K562 (cell line): ENCODE data around the gene SYCE1. TPM values are rescaled to one million over a fixed set of nuclear protein-coding genes. Genes with fewer than 3 reads are reported as not detected.

Experiments used
- ATAC-seq: fragments of 200-7000 bp; cut with Tn5 transposase; 3 replicates; pipeline ENCODE4 v1.9.1; 2020; ENCODE audit warnings: moderate library complexity
- BruUV-seq: library from RNA; stranded (reverse); fragments of 400-500 nt; replicated peaks from 2 replicates; lab custom pipeline; 2021; lab: Mats Ljungman, UMichigan
- CTCF ChIA-PET: fragments of 300-600 bp; formaldehyde crosslinking; extraction: SDS; loops from one replicate; lab custom pipeline; 2021; ENCODE audit warnings: low intra/inter-chr PET ratio; lab: Yijun Ruan, JAX
- POLR2A ChIA-PET: fragments of 300-600, 350-650 bp; sonication (Branson Sonifier 250); formaldehyde crosslinking; extraction: SDS; loops from one replicate; lab custom pipeline; 2021; ENCODE audit warnings: antibody characterized with exemption, inconsistent platforms; lab: Yijun Ruan, JAX
- DNase-seq, 4 experiments: peaks; one replicate each; pipeline versions ENCODE4 v3.0.0 to v3.0.0-alpha.2; 2011 to 2018; ENCODE audit warnings: low spot score in 3 of 4, mixed read lengths in 3 of 4; ENCODE audit errors: extremely low read depth in 1 of 4
- FAIRE-seq: peaks from 2 replicates; lab custom pipeline; 2011; peaks lifted over from hg19 to GRCh38; lab: Jason Lieb, UNC
- H2AFZ ChIP-seq: 2 replicates; pipeline ENCODE4 v1.6.0; 2011; ENCODE audit warnings: low read depth, low read length, control low read depth, inconsistent platforms
- H3K27ac ChIP-seq: fragments of 200-600 bp; 3 replicates; pipeline ENCODE4 v1.8.0; 2011; ENCODE audit warnings: low read depth, mild to moderate bottlenecking, control low read depth, inconsistent platforms, low read length, moderate library complexity, mixed read lengths; ENCODE audit errors: extremely low read depth
- H3K27me3 ChIP-seq, 2 experiments: fragments of 300-600 bp in 1 of 2; 2 replicates in 1 of 2; 3 replicates in 1 of 2; pipeline versions ENCODE4 v1.6.0 to v1.8.0; 2011; ENCODE audit warnings: inconsistent platforms in 2 of 2, low read length in 2 of 2, mild to moderate bottlenecking in 1 of 2, mixed read lengths in 1 of 2, moderate library complexity in 1 of 2; ENCODE audit not compliant: control insufficient read depth in 2 of 2, insufficient read depth in 2 of 2
- H3K36me3 ChIP-seq: fragments of 300-600 bp; 3 replicates; pipeline ENCODE4 v1.8.0; 2011; ENCODE audit warnings: mild to moderate bottlenecking, low read length, inconsistent platforms; ENCODE audit not compliant: control insufficient read depth, insufficient read depth
- H3K4me1 ChIP-seq, 2 experiments: fragments of 200-600 bp in 1 of 2; replicated peaks in 1 of 2; 2 replicates in 1 of 2; 3 replicates in 1 of 2; pipeline versions ENCODE4 v1.5.1 to v1.8.0; 2011; ENCODE audit warnings: inconsistent platforms in 2 of 2, low read length in 2 of 2, mild to moderate bottlenecking in 1 of 2, mixed read lengths in 1 of 2, moderate library complexity in 1 of 2; ENCODE audit not compliant: control insufficient read depth in 2 of 2, insufficient read depth in 2 of 2
- H3K4me2 ChIP-seq: 2 replicates; pipeline ENCODE4 v1.6.1; 2011; ENCODE audit warnings: low read length, control low read depth, inconsistent platforms, mixed read lengths; ENCODE audit not compliant: insufficient read depth
- H3K4me3 ChIP-seq: fragments of 200-600 bp; sonication (generic), shearing (Covaris generic); 2 replicates; pipeline ENCODE4 v1.5.1; 2016; ENCODE audit warnings: control low read depth, inconsistent platforms
- H3K79me2 ChIP-seq: fragments of 200-600 bp; 3 replicates; pipeline ENCODE4 v1.8.0; 2011; ENCODE audit warnings: low read length, inconsistent platforms; ENCODE audit not compliant: control insufficient read depth, insufficient read depth
- H3K9ac ChIP-seq, 2 experiments: 2 replicates each; pipeline versions ENCODE4 v1.6.0 to v1.6.1; 2011; ENCODE audit warnings: low read depth in 2 of 2, low read length in 2 of 2, control low read depth in 1 of 2, inconsistent platforms in 1 of 2, mild to moderate bottlenecking in 1 of 2, mixed read lengths in 1 of 2; ENCODE audit not compliant: insufficient read depth in 1 of 2
- H3K9me1 ChIP-seq: one replicate; pipeline ENCODE4 v1.6.0; 2011; ENCODE audit warnings: inconsistent platforms, mild to moderate bottlenecking, low read length, moderate library complexity; ENCODE audit not compliant: control insufficient read depth, insufficient read depth
- H3K9me3 ChIP-seq: replicated peaks from 2 replicates; pipeline ENCODE4 v1.5.1; 2011; ENCODE audit warnings: low read depth, low read length, inconsistent platforms; ENCODE audit not compliant: control insufficient read depth, insufficient read depth
- H4K20me1 ChIP-seq: replicated peaks from 2 replicates; pipeline ENCODE4 v1.6.1; 2011; ENCODE audit warnings: low read length, inconsistent platforms, mixed read lengths; ENCODE audit not compliant: control insufficient read depth, insufficient read depth
- CBX5 ChIP-seq: IDR thresholded peaks from 2 replicates; pipeline ENCODE4 v1.6.1; 2014; ENCODE audit warnings: low read depth, borderline replicate concordance
- ETV6 ChIP-seq, 3 experiments: fragments of 150-350 bp in 1 of 3; sonication (generic) in 1 of 3; formaldehyde crosslinking in 1 of 3; IDR thresholded peaks; 2 replicates each; pipeline versions ENCODE4 v1.6.1 to v1.8.0; 2014 to 2022; ENCODE audit warnings: borderline replicate concordance in 2 of 3, low read depth in 2 of 3, antibody characterized with exemption in 1 of 3, low read length in 1 of 3, mild to moderate bottlenecking in 1 of 3, missing genetic modification reagents in 1 of 3
- GTF3C2 ChIP-seq: IDR thresholded peaks from 3 replicates; pipeline ENCODE4 v1.6.1; 2011; ENCODE audit warnings: borderline replicate concordance, mild to moderate bottlenecking, moderate library complexity; ENCODE audit not compliant: insufficient read length; ENCODE audit errors: extremely low read depth
- HBP1 ChIP-seq: fragments of 450-650 bp; formaldehyde crosslinking; IDR thresholded peaks from 2 replicates; pipeline ENCODE4 v1.4.0; 2022; ENCODE audit warnings: missing genetic modification characterization
- HMG20A ChIP-seq: fragments of 450-650 bp; formaldehyde crosslinking; conservative IDR thresholded peaks from 2 replicates; pipeline ENCODE4 v1.4.0; 2020; ENCODE audit warnings: mild to moderate bottlenecking, mixed read lengths
- SAFB2 ChIP-seq: fragments of 200-400 bp; formaldehyde crosslinking; IDR thresholded peaks from 2 replicates; pipeline ENCODE4 v1.6.1; 2018; ENCODE audit warnings: borderline replicate concordance, low read length, low read depth, moderate library complexity; ENCODE audit not compliant: severe bottlenecking
- SAP30 ChIP-seq: fragments of 200-600 bp; sonication (generic); IDR thresholded peaks from 2 replicates; pipeline ENCODE4 v1.6.1; 2012; ENCODE audit warnings: borderline replicate concordance, low read depth, mild to moderate bottlenecking, moderate library complexity, low read length, control low read depth, inconsistent platforms; ENCODE audit not compliant: insufficient read depth, poor library complexity, severe bottlenecking
- SNIP1 ChIP-seq: fragments of 450-650 bp; IDR thresholded peaks from 2 replicates; pipeline ENCODE4 v1.7.1; 2017; ENCODE audit warnings: low read depth, mild to moderate bottlenecking
- SOX6 ChIP-seq: fragments of 450-650 bp; IDR thresholded peaks from 2 replicates; pipeline ENCODE4 v1.6.1; 2014; ENCODE audit warnings: mild to moderate bottlenecking
- ZBTB12 ChIP-seq: fragments of 250-450 bp; sonication (Bioruptor Pico); IDR thresholded peaks from 2 replicates; pipeline ENCODE4 v1.4.0; 2020
- ZBTB49 ChIP-seq: sonication (generic); formaldehyde crosslinking; IDR thresholded peaks from 2 replicates; pipeline ENCODE4 v1.8.0; 2022; ENCODE audit warnings: missing genetic modification reagents, mild to moderate bottlenecking, borderline replicate concordance
- ZC3H8 ChIP-seq: fragments of 450-650 bp; IDR thresholded peaks from 2 replicates; pipeline ENCODE4 v1.6.1; 2017
- WGBS: fragments of 100-300 bp; shearing (Covaris generic); methylation state at CpG from one replicate; pipeline ENCODE4 v1.1.6; 2016; ENCODE audit warnings: low coverage, mixed read lengths; ENCODE audit not compliant: insufficient coverage; ENCODE audit errors: missing lambda C conversion rate; 5-methylcytosine and 5-hydroxymethylcytosine counted together
- in situ Hi-C: fragments of 300-500 bp; cut with MboI; formaldehyde crosslinking; loops from 4 replicates; pipeline ENCODE4 v1.15.0; 2018; ENCODE audit warnings: inconsistent platforms, mixed read lengths
- intact Hi-C: fragments of 100-400 bp; cut with micrococcal nuclease; formaldehyde crosslinking; loops from 2 replicates; pipeline ENCODE4 v1.14.2; 2022
- polyA plus RNA-seq, 8 experiments: library from polyadenylated mRNA; depleted of rRNA in 4 of 8; stranded (reverse) in 5 of 8; unstranded in 3 of 8; fragments of >200 nt; fragmentation: Nextera tagmentation in 2 of 8; fragmentation: Illumina TruSeq in 1 of 8; extraction: Ambion mirVana in 2 of 8; extraction: Trizol in 1 of 8; gene quantifications; 2 replicates each; pipeline versions ENCODE4 v1.2.1 to v1.2.3, GENCODE V29; 2011 to 2014; ENCODE audit warnings: inconsistent platforms in 1 of 8, missing spikeins in 1 of 8
- total RNA-seq, 7 experiments: library from RNA; depleted of rRNA in 6 of 7; stranded (reverse); fragments of >200 nt in 6 of 7; fragmentation: Illumina TruSeq in 2 of 7; extraction: Trizol in 2 of 7; gene quantifications; 2 replicates each; pipeline versions ENCODE4 v1.2.1 to v1.2.3, GENCODE V29; 2011 to 2021; ENCODE audit warnings: low replicate concordance in 1 of 7

SYCE1 gene
- total and polyA plus RNA-seq, 9 of the 15 experiments (the other 6 are each of a cell fraction or from before 2014, with no cell fraction given), result not detected

- in situ Hi-C loops, result no loop called here
- no TSS peak for BruUV-seq
- TF ChIP-seq SAFB2, result no peak
- TF ChIP-seq CBX5, result no peak
- TF ChIP-seq HBP1 (CRISPR knock-in tag), result no peak
- no peak for TF ChIP-seq SNIP1
- TF ChIP-seq ZBTB49 (CRISPR knock-in tag), result no peak
- no peak for TF ChIP-seq ETV6 (IDR thresholded peaks at IDR 0.05; ENCODE audit: borderline replicate concordance in 1 of 2, low read depth in 2 of 2, low read length in 1 of 2)
- no peak for TF ChIP-seq ETV6 (CRISPR knock-in tag; IDR thresholded peaks at IDR 0.05; ENCODE audit: borderline replicate concordance)
- TF ChIP-seq ZBTB12 (CRISPR knock-in tag), result no peak
- no peak for TF ChIP-seq GTF3C2
- no peak for TF ChIP-seq ZC3H8
- no peak for TF ChIP-seq HMG20A (CRISPR knock-in tag)
- no peak for TF ChIP-seq SOX6
- TF ChIP-seq SAP30, result no peak
Observed at GRCh38 chr10:133529576-133529946, 35.8 kb downstream of the SYCE1 start.

More at GRCh38 chr10:133529576-133529946, 35.8 kb downstream of the SYCE1 start:
- WGBS, result 13% methylated on average over 26 of the region's 26 CpGs
- H3K4me3 ChIP-seq, result no peak overlapping the region
- no peaks in the 10 kb centered on the region for H3K36me3 ChIP-seq
- H3K79me2 ChIP-seq, result no peaks in the 10 kb centered on the region
- peaks cover 0 to 19% of the 10 kb centered on the region in 2 experiments; a peak in 2 of 5 replicates for H3K4me1 ChIP-seq
- no peak overlapping the region for H3K4me2 ChIP-seq
- CTCF ChIA-PET, result no interaction called here
- H3K9me1 ChIP-seq, result no peaks in the 10 kb centered on the region
- H3K9me3 ChIP-seq, result no peaks in the 10 kb centered on the region
- intact Hi-C loops, result no loop called here
- H3K9ac ChIP-seq, result no peak overlapping the region
- DNase-seq (no peak), FAIRE-seq (no peak), ATAC-seq (no peak)
- no peaks in the 10 kb centered on the region for H4K20me1 ChIP-seq
- no peak overlapping the region for H2AFZ ChIP-seq
- POLR2A ChIA-PET, result interaction anchor here (0.6 to 0.8 kb wide), 2 partner anchors 26 to 29 kb away, joined by 3 read pairs; no protein-coding TSS in a partner anchor
- no peak overlapping the region for H3K27ac ChIP-seq
- peaks cover 32 to 83% of the 10 kb centered on the region in 2 experiments for H3K27me3 ChIP-seq
